Osteocyte (in vitro differentiated cells): Measurements from ENCODE around the gene CLHC1. TPM values are rescaled to one million over a fixed set of nuclear protein-coding genes. Genes with fewer than 3 reads are reported as not detected.

ENCODE experiments used
- DNase-seq: peaks from one replicate; pipeline ENCODE4 v3.0.0; 2021; ENCODE audit warnings: mixed read lengths; ENCODE audit not compliant: unreplicated experiment; ENCODE audit errors: extremely low spot score
- H3K27ac Mint-ChIP-seq: one replicate; pipeline ENCODE4 v1.8.0; 2021; ENCODE audit warnings: mild to moderate bottlenecking, mixed read lengths; ENCODE audit not compliant: unreplicated experiment
- H3K27me3 Mint-ChIP-seq: one replicate; pipeline ENCODE4 v1.8.0; 2021; ENCODE audit warnings: mixed read lengths; ENCODE audit not compliant: unreplicated experiment
- H3K36me3 Mint-ChIP-seq: one replicate; pipeline ENCODE4 v1.8.0; 2021; ENCODE audit warnings: mixed read lengths; ENCODE audit not compliant: unreplicated experiment
- H3K4me1 Mint-ChIP-seq: one replicate; pipeline ENCODE4 v1.8.0; 2021; ENCODE audit warnings: mixed read lengths; ENCODE audit not compliant: unreplicated experiment
- H3K4me3 Mint-ChIP-seq: one replicate; pipeline ENCODE4 v1.8.0; 2021; ENCODE audit warnings: mild to moderate bottlenecking, moderate library complexity, mixed read lengths; ENCODE audit not compliant: unreplicated experiment
- H3K9me3 Mint-ChIP-seq: one replicate; pipeline ENCODE4 v1.8.0; 2021; ENCODE audit warnings: mixed read lengths; ENCODE audit not compliant: unreplicated experiment
- CTCF ChIP-seq: fragments of 200-600 bp; sonication (generic); IDR thresholded peaks from 2 replicates; pipeline ENCODE4 v1.5.0; 2021; ENCODE audit warnings: antibody characterized with exemption, mild to moderate bottlenecking, moderate library complexity
- total RNA-seq: library from RNA; stranded (reverse); gene quantifications from 2 replicates; pipeline ENCODE4 v1.2.1, GENCODE V29; 2021

Gene CLHC1
- total RNA-seq, 1 donor from 2014 or later: 23.5 TPM

GRCh38 chr2:55141572-55142413 is 90.3 kb downstream of the CLHC1 start:
- TF ChIP-seq CTCF: no peak
- Mint-ChIP-seq H3K27ac (no peak overlapping the region), H3K4me1 (peaks cover 25% of the 10 kb centered on the region), H3K36me3 (peaks cover 5% of the 10 kb centered on the region), H3K9me3 (no peaks in the 10 kb centered on the region), H3K4me3 (no peak overlapping the region), H3K27me3 (no peaks in the 10 kb centered on the region)
- DNase-seq: no peak

GRCh38 chr2:55140316-55141219 is 91.5 kb downstream of the CLHC1 start:
- TF ChIP-seq CTCF: no peak
- no peak for DNase-seq
- no peak overlapping the region for H3K27ac Mint-ChIP-seq
- no peak overlapping the region for H3K4me3 Mint-ChIP-seq
- H3K27me3 Mint-ChIP-seq: no peaks in the 10 kb centered on the region
- peaks cover 5% of the 10 kb centered on the region for H3K36me3 Mint-ChIP-seq
- no peaks in the 10 kb centered on the region for H3K9me3 Mint-ChIP-seq
- peaks cover 31% of the 10 kb centered on the region for H3K4me1 Mint-ChIP-seq

GRCh38 chr2:55139305-55139704 is 92.8 kb downstream of the CLHC1 start:
- TF ChIP-seq CTCF: no peak
- no peak for DNase-seq
- Mint-ChIP-seq H3K36me3 (peaks cover 5% of the 10 kb centered on the region), H3K4me3 (no peak overlapping the region), H3K9me3 (no peaks in the 10 kb centered on the region), H3K27ac (no peak overlapping the region), H3K27me3 (no peaks in the 10 kb centered on the region), H3K4me1 (peaks cover 31% of the 10 kb centered on the region)

- Mint-ChIP-seq H3K9me3 (no peaks in the 10 kb centered on the region), H3K36me3 (peaks cover 5% of the 10 kb centered on the region), H3K4me3 (no peak overlapping the region), H3K27me3 (no peaks in the 10 kb centered on the region), H3K27ac (no peak overlapping the region), H3K4me1 (peaks cover 36% of the 10 kb centered on the region)
- TF ChIP-seq CTCF: no peak
- no peak for DNase-seq
Observed at GRCh38 chr2:55138882-55139229, 93.2 kb downstream of the CLHC1 start.
